HG03066 (cell line): ENCODE results near the gene TMIE.
"Not testable (repeated sequence)": the region's sequence is repeated elsewhere in the genome, so short reads cannot be mapped to it uniquely, and the experiment has no call there.

Experiments
- ATAC-seq: cut with Tn5 transposase; IDR thresholded peaks from one replicate; pipeline ENCODE4 v1.9.1; 2021; ENCODE audit warnings: low read depth; ENCODE audit not compliant: unreplicated experiment

The TMIE gene

DNA sequence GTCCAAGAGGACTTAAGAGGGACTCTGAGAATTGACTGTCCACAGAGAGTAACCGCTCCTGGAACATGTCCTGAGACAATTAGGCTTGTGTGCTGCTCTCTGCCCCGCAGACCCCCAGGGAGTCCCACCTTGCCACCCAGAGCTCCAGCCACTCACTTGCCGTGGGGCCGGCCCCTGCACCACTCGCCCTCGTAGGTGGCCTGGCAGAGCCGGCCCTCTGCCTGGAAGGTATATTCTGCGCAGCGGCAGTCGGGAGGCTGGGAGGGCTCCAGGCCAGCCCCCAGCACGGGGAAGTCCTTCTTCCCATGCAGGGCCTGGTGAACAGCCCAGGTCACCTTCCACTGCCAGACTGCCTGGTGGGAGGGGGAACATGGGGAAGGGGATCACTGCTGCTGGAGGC, 18.2 kb upstream of the TMIE start:
- no peak for ATAC-seq

GRCh38 chr3:46684891-46685290, 16.3 kb upstream of the TMIE start:
- no peak for ATAC-seq

- no peak for ATAC-seq
Measured at GRCh38 chr3:46685446-46685845, 15.7 kb upstream of the TMIE start.

DNA sequence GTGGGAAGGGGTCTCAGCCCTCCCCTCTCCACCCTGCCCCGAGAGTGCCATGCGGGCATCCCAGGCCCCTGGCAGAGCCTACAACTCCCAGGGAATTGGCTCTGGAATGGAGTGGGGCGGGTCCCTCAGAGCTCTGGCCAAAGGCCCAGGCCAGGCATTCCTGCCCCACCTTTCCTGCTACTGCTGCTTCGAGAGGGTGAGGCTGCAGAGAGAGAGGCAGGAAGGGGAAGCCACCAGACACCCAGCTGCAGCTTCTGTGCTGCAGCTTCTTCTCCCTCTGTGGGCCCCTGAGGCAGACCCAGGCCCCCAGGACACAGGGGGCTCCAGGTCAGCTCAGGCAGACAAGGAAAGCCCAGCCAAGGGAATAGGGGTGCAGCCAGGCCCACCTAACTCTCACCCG, 10.4 kb upstream of the TMIE start:
- no peak for ATAC-seq

DNA sequence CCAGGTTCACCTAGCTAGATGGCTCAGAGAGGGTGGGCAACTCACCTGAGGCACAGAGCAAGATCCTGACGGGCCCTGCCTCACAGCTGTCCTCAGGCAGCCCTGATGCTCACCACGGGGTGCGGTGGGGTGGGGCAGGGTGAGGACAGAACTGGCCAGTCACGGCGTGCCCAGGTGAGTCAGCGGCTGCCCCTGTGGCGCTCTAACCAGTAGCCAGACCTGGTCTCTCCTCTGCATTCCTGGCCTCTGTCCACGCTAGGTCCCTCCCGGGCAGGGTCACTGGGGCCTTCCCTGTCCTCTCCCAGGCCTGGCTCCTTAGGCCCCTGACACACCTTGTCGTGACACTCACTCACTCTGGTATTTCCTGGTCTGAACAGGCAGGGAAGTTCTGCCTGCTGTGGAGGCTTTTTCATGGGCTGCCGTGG, 8.6 kb upstream of the TMIE start:
- no peak for ATAC-seq

DNA sequence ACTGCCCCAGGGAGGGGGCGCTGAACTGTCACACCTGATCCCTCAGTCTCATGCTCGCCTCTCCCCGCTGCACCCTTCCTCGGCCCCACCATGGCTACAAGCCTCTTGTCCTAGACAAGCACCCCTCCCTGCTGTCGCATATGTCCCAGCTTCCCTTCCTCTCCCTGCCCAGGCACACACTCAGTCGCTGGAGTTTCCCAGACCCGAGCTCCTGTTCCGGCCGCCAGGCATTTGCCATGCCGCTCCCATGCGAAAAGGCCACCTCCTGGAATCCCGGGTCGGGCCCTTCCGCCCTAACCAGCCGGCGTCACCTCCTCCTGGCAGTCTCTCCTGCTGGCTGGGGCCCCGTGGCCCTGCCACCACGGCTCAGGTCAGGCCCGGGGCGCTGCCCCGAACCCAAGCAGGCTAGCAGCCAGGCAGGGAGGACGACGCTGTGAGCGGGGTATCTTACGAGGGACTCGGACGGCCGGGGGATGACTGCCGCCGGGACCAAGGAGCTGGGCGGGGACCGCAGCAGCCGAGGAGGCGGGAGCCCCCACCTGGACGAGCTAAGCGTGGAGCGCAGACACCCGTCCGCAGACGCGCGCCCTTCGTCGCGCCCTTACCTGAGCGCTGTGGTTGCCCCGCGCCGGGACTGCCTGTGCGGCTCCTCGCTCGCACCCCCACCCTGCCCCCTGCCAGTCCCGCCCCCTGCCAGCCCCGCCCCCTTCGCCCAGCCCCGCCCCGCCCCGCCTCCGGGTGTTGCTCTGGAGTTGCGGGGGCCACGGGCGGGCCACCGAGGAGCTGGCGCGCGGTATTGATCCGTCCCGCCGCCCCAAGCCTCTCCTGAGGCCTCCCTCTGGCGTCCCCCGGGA, 7.9 kb upstream of the TMIE start, which contains the start of gene ALS2CL:
ALS2CL (minus strand) TSS at position 642 of the 854 bp plus-strand sequence. CDS start 4,239 bp downstream, outside the sequence.
- ATAC-seq: no peak

DNA sequence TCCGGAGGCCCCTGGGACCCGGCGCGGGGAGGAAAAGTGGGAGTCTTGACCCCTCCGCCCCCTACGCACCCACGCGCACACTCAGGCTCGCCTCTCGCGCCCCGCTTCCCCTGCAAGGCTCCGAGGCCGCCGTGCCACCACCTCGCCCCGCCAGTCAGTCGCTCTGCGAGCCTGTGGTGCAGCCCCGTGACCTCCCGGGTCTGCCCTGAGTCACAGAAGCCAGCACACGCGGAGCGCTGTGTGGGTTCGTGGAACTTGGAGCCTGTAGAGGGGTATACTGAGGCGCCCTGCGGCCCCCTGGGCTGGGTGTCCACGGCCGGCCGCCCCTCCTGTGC, 7.3 kb upstream of the TMIE start:
- no peak for ATAC-seq

DNA sequence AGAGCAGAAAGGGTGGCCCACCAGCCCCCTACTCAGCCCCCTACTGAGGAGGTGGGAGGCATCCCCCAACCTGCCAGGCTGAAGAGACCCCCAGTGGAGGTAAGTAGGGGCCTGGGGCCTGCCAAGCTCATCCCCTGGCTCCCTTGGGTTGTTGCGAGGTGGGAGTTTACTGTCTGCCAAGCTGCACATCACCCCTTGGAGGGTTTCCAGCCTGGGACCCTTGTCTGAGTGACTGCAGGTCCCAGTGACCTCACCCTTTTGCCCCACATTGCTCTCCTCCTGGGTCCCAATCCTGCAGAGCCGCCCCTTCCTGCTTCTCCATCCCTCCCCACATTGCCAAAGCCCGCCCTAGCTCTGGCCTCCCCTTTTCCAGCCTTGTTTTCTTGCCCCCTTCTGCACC, 6.7 kb upstream of the TMIE start:
- no peak for ATAC-seq

GRCh38 chr3:46695177-46695961, 5.8 kb upstream of the TMIE start:
- ATAC-seq: no peak

DNA sequence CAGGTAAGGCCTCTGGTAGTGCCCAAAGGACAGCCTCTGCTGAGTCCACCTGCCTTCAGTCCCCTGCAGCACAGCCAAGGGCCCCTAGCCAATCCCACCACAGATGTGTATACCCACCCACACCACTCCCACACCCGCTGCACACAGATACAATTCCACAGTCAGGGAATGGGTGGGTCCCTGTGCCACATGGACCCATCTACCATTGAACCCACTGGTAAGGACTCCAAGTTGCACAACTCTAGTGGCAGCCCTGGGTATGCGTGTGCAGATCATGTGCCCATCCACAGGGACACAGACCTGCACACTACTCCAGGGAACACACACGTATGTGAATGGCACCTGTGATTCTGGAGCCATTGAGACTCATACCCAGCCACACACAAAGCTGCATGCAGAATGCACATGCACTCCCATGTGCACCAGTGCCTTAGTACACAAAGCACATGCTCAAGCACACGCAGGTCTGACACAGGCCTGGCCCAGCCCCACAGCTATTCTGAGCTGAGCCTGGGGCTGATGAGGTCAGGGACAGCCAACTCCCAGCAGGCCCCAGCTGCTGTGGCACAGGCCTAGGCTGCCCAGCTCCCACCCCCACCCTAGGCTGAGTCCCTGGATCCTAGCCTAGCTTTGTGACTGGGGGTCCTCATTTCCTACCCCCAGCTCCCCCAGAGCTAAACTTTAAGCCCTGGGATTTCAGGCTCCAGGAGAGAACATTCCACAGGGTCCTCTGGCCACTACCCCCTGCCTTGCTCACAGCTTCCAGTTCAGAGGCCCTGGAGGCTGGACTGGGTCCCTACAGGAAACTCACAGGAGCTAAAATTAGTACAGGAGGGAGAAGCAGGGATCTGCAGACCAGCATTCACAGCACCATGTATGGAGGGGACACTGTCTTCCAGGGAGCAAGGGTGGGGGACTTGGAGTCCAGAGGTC, 5.0 kb upstream of the TMIE start:
- ATAC-seq: no peak

DNA sequence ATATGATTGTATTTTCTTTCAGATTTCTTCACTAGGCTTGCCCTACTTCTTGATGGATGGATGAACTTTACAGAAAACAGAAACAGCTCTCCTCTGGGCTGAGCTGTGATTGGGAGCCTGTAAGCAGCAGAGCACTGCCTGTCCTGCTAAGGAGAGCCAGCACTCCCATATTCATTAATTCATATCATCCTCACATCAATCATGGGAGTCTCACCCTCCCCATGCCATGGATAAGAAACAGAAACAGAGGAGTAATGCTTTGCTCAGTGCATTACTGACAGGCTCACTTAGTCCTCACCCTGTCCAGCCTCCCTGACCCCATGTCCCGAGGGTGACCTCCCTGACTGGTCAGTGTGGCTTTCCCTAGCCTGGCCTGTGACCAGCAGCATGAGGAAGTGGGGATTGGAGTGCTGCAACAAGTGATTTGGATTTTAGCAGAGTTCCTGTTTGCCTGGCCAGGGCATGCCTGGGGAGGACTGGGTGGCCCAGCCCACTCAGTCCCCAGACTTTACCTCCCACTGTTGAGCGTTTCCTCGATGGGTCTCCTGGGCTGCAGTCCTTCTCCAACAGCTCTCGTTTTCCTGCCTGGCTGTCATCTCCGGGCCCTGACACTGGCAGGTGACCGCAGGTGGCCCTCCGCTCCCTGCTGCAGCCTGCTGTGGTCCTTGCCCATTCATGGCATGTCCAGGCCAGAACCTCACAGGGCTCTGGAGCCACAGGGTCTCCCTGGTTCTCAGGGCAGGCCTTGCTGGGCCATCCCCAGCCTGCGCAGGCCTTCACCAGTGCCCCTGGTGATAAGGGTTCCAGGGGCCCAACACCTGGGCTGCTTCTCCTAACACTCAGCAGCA, 1.3 kb upstream of the TMIE start:
- no peak for ATAC-seq

DNA sequence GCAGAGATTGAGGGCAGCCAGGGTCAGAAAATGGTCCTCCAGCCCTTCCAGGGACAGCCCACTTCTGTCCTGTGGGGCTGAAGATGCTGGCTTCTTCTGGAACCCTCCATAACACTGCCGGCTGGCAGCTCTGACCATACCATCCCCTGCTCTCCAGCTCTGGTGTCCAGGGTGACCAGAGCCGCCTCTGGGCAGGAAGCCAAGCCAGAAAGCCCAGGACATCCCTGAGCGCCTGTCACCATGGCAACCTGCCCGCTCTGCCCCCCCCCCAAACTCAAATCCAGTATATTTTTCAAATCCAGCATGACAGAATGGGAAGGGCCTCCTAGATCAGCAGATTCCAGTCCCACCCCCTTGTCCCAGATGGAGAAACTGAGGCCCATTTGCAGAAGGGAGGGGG, 420 bp upstream of the TMIE start:
- ATAC-seq: no peak

DNA sequence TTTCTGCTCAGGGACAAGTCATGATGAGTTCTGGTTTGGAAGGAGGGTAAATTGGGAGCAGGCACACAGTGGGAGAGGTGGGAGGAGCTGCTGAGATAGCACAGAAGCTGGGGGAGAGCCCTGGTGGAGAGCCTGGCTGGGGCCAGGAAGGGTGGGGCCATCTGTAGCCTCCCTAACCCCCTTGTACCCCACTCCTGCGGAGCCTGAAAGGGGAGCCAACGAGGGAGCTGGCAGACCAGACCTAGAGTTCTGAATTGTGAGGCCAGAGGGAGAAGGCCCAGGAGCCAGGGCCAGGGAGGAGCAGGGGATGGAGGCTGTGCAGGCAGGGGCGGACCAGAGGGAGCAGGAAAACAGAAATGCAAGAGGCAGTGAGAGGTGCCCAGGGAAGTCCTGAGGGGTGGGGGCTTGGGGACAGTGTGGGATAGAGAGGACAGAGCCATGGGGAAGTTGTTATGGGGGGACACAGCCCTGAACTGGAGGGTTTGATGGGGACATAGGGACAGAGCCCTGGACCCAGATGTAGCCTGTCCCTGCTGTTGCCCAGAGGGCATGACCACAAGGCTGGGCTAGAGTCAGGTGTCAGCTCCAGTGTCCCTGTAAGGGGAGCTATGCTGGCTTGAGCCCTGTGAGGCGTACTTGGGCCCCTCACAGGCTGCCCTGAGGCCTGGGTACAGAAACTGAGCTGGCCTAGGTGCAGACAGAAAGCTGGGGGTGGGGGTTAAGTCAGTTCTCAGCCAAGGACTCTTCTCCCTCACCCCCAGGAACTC, 1.2 kb downstream of the TMIE start:
- ATAC-seq: no peak

DNA sequence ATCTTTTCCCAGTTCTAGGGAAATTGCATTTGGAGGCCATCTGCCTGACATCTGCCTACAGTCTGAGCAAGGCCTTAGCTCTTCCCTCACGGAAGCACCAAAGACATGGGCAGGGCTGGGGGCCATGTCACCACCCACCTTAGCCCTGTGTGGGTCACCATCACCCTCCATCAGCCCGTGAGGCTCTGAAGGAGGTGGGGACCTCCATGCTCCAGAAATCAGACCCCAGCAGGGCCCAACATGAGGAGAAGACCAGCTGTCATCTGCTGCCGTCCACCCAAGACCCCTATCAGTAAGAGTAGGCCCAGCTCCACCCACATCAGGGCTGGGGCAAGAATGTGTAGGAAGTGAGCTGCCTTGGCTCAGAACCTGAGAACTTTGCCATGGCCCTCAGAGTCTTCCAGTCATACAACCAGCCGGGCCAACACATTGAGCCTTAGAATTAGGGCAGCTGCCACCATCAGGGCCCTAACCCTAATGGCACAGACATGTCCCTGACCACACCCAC, 1.9 kb downstream of the TMIE start:
- no peak for ATAC-seq

DNA sequence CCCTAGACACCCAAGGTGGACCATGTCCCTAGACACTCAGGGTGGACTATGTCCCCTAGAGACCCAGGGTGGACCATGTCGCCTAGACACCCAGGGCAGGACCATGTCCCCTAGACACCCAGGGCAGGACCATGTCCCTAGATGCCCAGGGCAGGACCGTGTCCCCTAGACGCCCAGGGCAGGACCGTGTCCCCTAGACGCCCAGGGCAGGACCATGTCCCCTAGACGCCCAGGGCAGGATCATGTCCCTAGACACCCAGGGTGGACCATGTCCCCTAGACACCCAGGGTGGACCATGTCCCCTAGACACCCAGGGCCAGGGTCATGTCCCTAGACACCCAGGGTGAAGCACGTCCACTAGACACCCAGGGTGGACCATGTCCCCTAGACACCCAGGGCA, 3.2 kb downstream of the TMIE start:
- ATAC-seq: not testable (repeated sequence)

- no peak for ATAC-seq
Measured at GRCh38 chr3:46705022-46705530, 3.9 kb downstream of the TMIE start.

DNA sequence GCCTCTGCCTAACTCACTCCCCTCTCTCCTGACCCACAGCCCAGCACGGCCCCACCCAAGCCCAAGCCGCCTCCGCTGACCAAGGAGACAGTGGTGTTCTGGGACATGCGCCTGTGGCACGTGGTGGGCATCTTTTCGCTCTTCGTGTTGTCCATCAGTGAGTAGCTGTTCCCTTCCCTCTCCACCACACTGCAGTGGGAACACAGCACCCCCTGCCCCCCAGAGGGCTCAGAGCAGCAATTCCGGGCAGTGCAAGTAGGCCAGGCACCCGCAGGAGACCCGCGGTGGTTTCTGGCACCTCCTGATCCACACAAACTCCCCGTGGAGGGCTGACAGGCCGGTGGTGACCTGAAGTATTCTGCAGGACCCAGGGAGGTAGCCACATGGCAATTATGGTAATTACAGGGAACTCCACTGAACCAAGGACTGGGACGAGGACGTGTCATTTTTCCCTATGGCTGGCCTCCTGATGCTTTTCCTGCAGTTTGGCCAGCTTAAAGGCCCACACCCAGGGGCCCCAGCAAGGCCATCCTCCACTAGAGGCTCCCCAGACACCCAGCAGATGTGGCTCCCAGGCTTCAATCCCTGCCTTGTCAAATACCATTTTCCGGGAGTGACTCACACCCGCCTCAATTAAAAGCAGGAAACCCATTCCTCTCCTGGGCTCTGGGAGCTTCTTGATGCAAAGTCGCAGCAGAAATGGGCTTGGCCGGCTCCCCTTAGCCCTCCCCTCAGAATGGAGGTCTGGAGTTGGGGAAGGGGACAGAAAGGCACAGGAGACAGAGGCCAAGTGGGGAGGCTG, 4.8 kb downstream of the TMIE start:
- no peak for ATAC-seq
